BJ (cell line): Measurements from ENCODE around the gene IARS1. TPM values are rescaled to one million over a fixed set of nuclear protein-coding genes. Genes with fewer than 3 reads are reported as not detected.
A peak's percentile ranks its signal among the peaks of the same experiment; 100 is the strongest.

Source experiments
- CTCF ChIA-PET: fragments of 350-600 bp; formaldehyde crosslinking; extraction: SDS; loops from one replicate; lab custom pipeline; 2021; ENCODE audit warnings: antibody characterized with exemption, inconsistent platforms; lab: Yijun Ruan, JAX
- POLR2A ChIA-PET: fragments of 300-600 bp; sonication (Branson Sonifier 250); formaldehyde crosslinking; extraction: SDS; loops from one replicate; lab custom pipeline; 2021; ENCODE audit warnings: antibody characterized with exemption; lab: Charles Lee
- DNase-seq: peaks from one replicate; pipeline ENCODE4 v3.0.0-alpha.2; 2011; ENCODE audit warnings: low read depth
- H3K27me3 ChIP-seq: 2 replicates; pipeline ENCODE4 v1.6.0; 2011; ENCODE audit warnings: low read length; ENCODE audit not compliant: control insufficient read depth, insufficient read depth
- H3K36me3 ChIP-seq: 2 replicates; pipeline ENCODE4 v1.5.1; 2011; ENCODE audit warnings: low read length; ENCODE audit not compliant: control insufficient read depth, insufficient read depth
- H3K4me3 ChIP-seq: 2 replicates; pipeline ENCODE4 v1.5.1; 2011; ENCODE audit warnings: low read depth, mild to moderate bottlenecking, control low read depth, low read length
- CTCF ChIP-seq: IDR thresholded peaks from 2 replicates; pipeline ENCODE4 v1.5.1; 2011; ENCODE audit warnings: low read depth, mild to moderate bottlenecking, control low read depth, inconsistent platforms, low read length, moderate library complexity; ENCODE audit not compliant: insufficient read depth
- polyA plus RNA-seq: library from polyadenylated mRNA; depleted of rRNA; stranded (reverse); fragments of >200 nt; gene quantifications from 2 replicates; pipeline ENCODE4 v1.2.3, GENCODE V29; 2011

Gene IARS1
- polyA plus RNA-seq, 1 experiment, result 117 TPM

GRCh38 chr9:92297611-92298010 is 4.1 kb upstream of the IARS1 start:
- POLR2A ChIA-PET, result no interaction called here
- Histone ChIP-seq H3K27me3 (no peaks in the 10 kb centered on the region), H3K36me3 (peaks cover 5% of the 10 kb centered on the region), H3K4me3 (no peak overlapping the region)
- CTCF ChIA-PET, result no interaction called here
- no peak for DNase-seq
- TF ChIP-seq CTCF, result no peak

GRCh38 chr9:92295827-92296258 is 2.3 kb upstream of the IARS1 start:
- no peaks in the 10 kb centered on the region for H3K27me3 ChIP-seq
- no peak overlapping the region for H3K4me3 ChIP-seq
- no peak for TF ChIP-seq CTCF
- ChIA-PET CTCF (no interaction called here), POLR2A (no interaction called here)
- peaks cover 5% of the 10 kb centered on the region for H3K36me3 ChIP-seq
- no peak for DNase-seq

DNA sequence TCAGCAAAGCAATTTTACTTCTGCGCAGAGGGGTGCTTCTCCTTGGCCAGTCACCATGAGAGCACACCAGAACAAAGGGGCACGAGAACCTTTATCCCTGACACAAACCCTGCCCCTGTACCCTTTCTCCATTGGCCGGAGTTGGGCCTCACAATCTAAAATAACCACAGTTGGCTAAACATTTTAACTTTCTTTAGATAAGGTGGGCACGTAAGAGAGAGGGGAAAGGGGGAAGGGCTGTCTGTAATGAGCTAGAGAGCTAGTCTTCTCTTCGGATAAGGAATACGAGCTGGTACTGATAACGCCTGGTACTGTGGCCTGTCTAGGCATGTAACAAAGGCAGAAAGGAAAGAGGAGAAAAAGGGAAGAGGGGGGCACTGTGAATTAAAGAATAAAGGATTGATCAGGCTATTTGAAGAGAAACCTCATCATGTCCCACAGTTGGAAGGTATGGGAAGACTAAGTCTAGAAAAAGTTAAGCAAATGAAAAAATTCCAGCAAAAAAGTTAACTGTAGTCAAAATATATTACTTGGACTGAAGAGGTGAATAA is 1.8 kb upstream of the IARS1 start:
- H3K4me3 ChIP-seq, result no peak overlapping the region
- CTCF ChIA-PET, result interaction anchor here (0.6 kb wide), 1 partner anchor 818 kb away, joined by 3 read pairs; no protein-coding TSS in a partner anchor
- no peak for TF ChIP-seq CTCF
- POLR2A ChIA-PET, result no interaction called here
- H3K36me3 ChIP-seq, result peaks cover 5% of the 10 kb centered on the region
- H3K27me3 ChIP-seq, result no peaks in the 10 kb centered on the region
- no peak for DNase-seq

DNA sequence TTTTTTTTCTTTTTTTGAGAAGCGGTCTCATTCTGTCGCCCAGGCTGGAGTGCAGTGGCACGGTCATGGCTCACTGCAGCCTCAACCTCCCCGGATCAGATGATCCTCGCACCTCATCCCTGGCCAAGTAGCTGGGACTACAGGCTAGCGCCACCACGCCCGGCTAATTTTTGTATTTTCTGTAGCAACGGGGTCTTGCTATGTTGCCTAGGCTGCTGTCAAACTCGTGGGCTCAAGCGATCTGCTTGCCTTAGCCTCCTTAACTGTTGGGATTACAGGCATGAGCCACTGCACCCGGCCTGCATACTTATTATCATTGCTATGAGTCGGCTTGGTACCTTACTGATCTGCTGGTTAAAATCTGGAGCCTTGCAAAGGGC is 790 bp upstream of the IARS1 start:
- POLR2A ChIA-PET, result interaction anchor here (0.7 kb wide), 1 partner anchor 39 kb away, joined by 3 read pairs; no protein-coding TSS in a partner anchor
- CTCF ChIA-PET, result interaction anchor here (0.6 to 1.2 kb wide), 3 partner anchors 8 to 154 kb away, joined by 3 to 4 read pairs (median 3); no protein-coding TSS in a partner anchor
- no peak for TF ChIP-seq CTCF

GRCh38 chr9:92293075-92293354 is 482 bp downstream of the IARS1 start:
- no peak for TF ChIP-seq CTCF
- Histone ChIP-seq H3K4me3 (peak overlapping the region; percentile 85), H3K27me3 (no peaks in the 10 kb centered on the region), H3K36me3 (no peaks in the 10 kb centered on the region)
- POLR2A ChIA-PET, result no interaction called here
- CTCF ChIA-PET, result no interaction called here
- no peak for DNase-seq

More for the DNA sequence above, 790 bp upstream of the IARS1 start:
- Histone ChIP-seq H3K36me3 (peaks cover 5% of the 10 kb centered on the region), H3K4me3 (peak overlapping the region; percentile 85), H3K27me3 (no peaks in the 10 kb centered on the region)
- DNase-seq, result no peak
